Measurements from ENCODE around the gene PCDH19. TPM values are rescaled to one million over a fixed set of nuclear protein-coding genes. Genes with fewer than 3 reads are reported as not detected.

The PCDH19 gene
- total RNA-seq, 4 donors from 2014 or later, result 0.74 to 4.3 (median 2.3) TPM

- no peak for TF ChIP-seq CTCF (IDR thresholded peaks at IDR 0.05)
- no peak for ATAC-seq (ENCODE audit: low FRiP score)
- no peak for DNase-seq (ENCODE audit: low spot score)
Observed at GRCh38 chrX:100264200-100264599, 145.9 kb downstream of the PCDH19 start.

GRCh38 chrX:100263650-100264049, 146.4 kb downstream of the PCDH19 start:
- TF ChIP-seq CTCF (IDR thresholded peaks at IDR 0.05), result no peak
- DNase-seq (ENCODE audit: low spot score) (no peak), ATAC-seq (ENCODE audit: low FRiP score) (no peak)

- TF ChIP-seq CTCF (IDR thresholded peaks at IDR 0.05), result no peak
- DNase-seq (ENCODE audit: low spot score), result no peak
- ATAC-seq (ENCODE audit: low FRiP score), result no peak
Observed at GRCh38 chrX:100248885-100249493, 161.1 kb downstream of the PCDH19 start.

- ATAC-seq (ENCODE audit: low FRiP score), result no peak
- no peak for TF ChIP-seq CTCF (IDR thresholded peaks at IDR 0.05)
- no peak for DNase-seq (ENCODE audit: low spot score)
Observed at GRCh38 chrX:100247826-100248225, 162.2 kb downstream of the PCDH19 start.

GRCh38 chrX:100244681-100245080, 165.4 kb downstream of the PCDH19 start:
- ATAC-seq (ENCODE audit: low FRiP score) (no peak), DNase-seq (ENCODE audit: low spot score) (no peak)
- TF ChIP-seq CTCF (IDR thresholded peaks at IDR 0.05), result no peak

Other genes starting within 250 kb of the PCDH19 start
- gene TNMD, start 174.7 kb upstream of the PCDH19 start, total RNA-seq, result 10 to 100 TPM in 3 of 4 donors, 1 to 10 TPM in 1; 3.0 to 80.5 (median 18.1) TPM
- gene TSPAN6, start 226.5 kb upstream of the PCDH19 start, total RNA-seq, result 10 to 100 TPM; 27.3 to 55.5 (median 38.4) TPM
- 100 to 1,000 TPM in 2 of 4 donors, 10 to 100 TPM in 2; 77.9 to 327 (median 148) TPM for gene SRPX2, start 233.9 kb upstream of the PCDH19 start, total RNA-seq

All from omental fat pad (tissue), 4 donors.